Activated CD4-positive, alpha-beta memory T cell treated with anti-CD3 and anti-CD28 coated beads for 36 hours (primary cell): ENCODE measurements around the gene NSF. TPM values are rescaled to one million over a fixed set of nuclear protein-coding genes. Genes with fewer than 3 reads are reported as not detected.
"Not testable (repeated sequence)": the region's sequence is repeated elsewhere in the genome, so short reads cannot be mapped to it uniquely, and the experiment has no call there.

Source experiments
- CTCF ChIA-PET: fragments of 350-600 bp; sonication (Branson Sonifier 250); formaldehyde crosslinking; loops from one replicate; lab custom pipeline; 2021; ENCODE audit warnings: antibody characterized with exemption, inconsistent platforms; lab: Charles Lee
- POLR2A ChIA-PET: fragments of 350-600 bp; sonication (Branson Sonifier 250); formaldehyde crosslinking; loops from one replicate; lab custom pipeline; 2021; ENCODE audit warnings: antibody characterized with exemption; lab: Charles Lee
- DNase-seq: peaks from one replicate; pipeline ENCODE4 v3.0.0-alpha.2; 2020
- H3K27ac Mint-ChIP-seq: one replicate; pipeline ENCODE4 v1.8.0; 2021; ENCODE audit warnings: mixed read lengths
- H3K27me3 Mint-ChIP-seq: one replicate; pipeline ENCODE4 v1.8.0; 2021; ENCODE audit warnings: mixed read lengths
- H3K36me3 Mint-ChIP-seq: one replicate; pipeline ENCODE4 v1.8.0; 2021; ENCODE audit warnings: mixed read lengths
- H3K4me1 Mint-ChIP-seq: one replicate; pipeline ENCODE4 v1.8.0; 2021; ENCODE audit warnings: low read depth, mixed read lengths
- H3K4me3 Mint-ChIP-seq: one replicate; pipeline ENCODE4 v1.8.0; 2021; ENCODE audit warnings: mild to moderate bottlenecking, mixed read lengths
- H3K9me3 Mint-ChIP-seq: one replicate; pipeline ENCODE4 v1.8.0; 2021; ENCODE audit warnings: mixed read lengths
- intact Hi-C: fragments of 100-400 bp; cut with micrococcal nuclease; formaldehyde crosslinking; loops from one replicate; pipeline ENCODE4 v1.15.1; 2023
- total RNA-seq, 2 experiments: library from RNA; stranded (reverse); gene quantifications; one replicate each; pipeline ENCODE4 v1.2.3, GENCODE V29; 2021

The NSF gene
- total RNA-seq, 2 experiments from 2014 or later: 27.3 to 30.8 TPM

DNA sequence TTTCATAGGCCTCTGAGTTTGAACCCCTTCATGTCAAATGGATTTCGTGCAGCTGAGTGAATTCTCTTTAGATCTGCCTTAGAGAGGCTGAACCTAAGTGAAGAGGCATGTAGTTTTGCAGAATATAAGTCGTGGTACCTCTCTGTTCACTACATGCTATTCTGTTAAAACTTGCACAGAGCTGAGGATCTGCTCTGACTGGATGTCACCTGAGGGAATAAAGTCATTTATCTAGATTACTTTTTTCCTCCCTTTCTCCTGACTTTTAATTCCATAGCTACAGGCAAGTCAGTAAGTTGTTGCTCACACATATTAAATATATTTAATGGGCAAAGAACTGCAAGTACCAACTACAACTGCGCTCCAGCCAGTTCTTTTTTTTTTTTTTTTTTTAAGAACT is 163.3 kb downstream of the NSF start:
- CTCF ChIA-PET: no interaction called here
- POLR2A ChIA-PET: no interaction called here
- H3K4me3 Mint-ChIP-seq: no peak overlapping the region
- no peak for DNase-seq
- intact Hi-C loops: no loop called here
- H3K4me1 Mint-ChIP-seq: no peaks in the 10 kb centered on the region
- peaks cover 5% of the 10 kb centered on the region for H3K36me3 Mint-ChIP-seq
- no peaks in the 10 kb centered on the region for H3K27me3 Mint-ChIP-seq
- H3K9me3 Mint-ChIP-seq: no peaks in the 10 kb centered on the region
- H3K27ac Mint-ChIP-seq: no peak overlapping the region

DNA sequence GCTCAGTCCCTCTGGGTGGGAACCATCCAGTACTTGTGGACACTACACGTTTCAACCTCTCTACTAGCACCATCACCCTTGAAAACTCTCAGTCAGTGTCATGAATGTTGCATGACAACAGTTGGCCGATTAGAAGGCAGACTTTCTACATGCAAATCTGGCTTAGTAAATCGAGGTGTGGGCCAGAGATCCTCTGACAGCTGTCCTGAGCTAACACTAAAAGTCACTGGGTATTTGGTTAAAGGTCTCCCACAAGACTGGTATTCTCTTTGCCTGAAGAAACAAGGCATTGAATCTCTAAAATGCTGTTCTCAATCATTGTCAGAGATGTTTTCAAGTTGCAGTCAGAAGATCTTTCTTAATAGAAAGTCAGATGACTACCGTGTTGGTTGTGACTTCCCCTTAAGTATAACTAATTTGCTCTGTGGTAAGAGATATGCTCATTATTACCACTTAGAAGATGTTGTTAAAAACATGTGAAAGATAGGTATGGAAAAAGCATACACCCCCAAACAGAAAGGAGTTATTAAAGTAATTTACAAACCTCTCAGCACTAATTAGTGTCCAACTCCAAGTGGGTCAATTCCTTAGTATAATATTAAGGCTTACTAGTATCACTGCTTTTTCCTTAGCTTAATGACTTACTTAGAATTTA is 165.7 kb downstream of the NSF start:
- Mint-ChIP-seq H3K27ac (no peak overlapping the region), H3K4me3 (no peak overlapping the region), H3K4me1 (no peaks in the 10 kb centered on the region), H3K9me3 (no peaks in the 10 kb centered on the region), H3K27me3 (no peaks in the 10 kb centered on the region), H3K36me3 (peaks cover 6% of the 10 kb centered on the region)
- ChIA-PET POLR2A (no interaction called here), CTCF (no interaction called here)
- no peak for DNase-seq
- intact Hi-C loops: no loop called here

- no peaks in the 10 kb centered on the region for H3K27me3 Mint-ChIP-seq
- ChIA-PET POLR2A (no interaction called here), CTCF (no interaction called here)
- H3K4me1 Mint-ChIP-seq: no peaks in the 10 kb centered on the region
- no peak for DNase-seq
- H3K9me3 Mint-ChIP-seq: no peaks in the 10 kb centered on the region
- intact Hi-C loops: no loop called here
- H3K36me3 Mint-ChIP-seq: peaks cover 6% of the 10 kb centered on the region
- no peak overlapping the region for H3K4me3 Mint-ChIP-seq
- H3K27ac Mint-ChIP-seq: no peak overlapping the region
Measured at GRCh38 chr17:46756861-46757260, 166.4 kb downstream of the NSF start.

GRCh38 chr17:46757588-46757987 is 167.1 kb downstream of the NSF start:
- POLR2A ChIA-PET, H3K27me3 Mint-ChIP-seq, H3K4me3 Mint-ChIP-seq, intact Hi-C loops, DNase-seq, H3K4me1 Mint-ChIP-seq, H3K36me3 Mint-ChIP-seq, H3K27ac Mint-ChIP-seq, CTCF ChIA-PET, H3K9me3 Mint-ChIP-seq: not testable (repeated sequence)

GRCh38 chr17:46758614-46759013 is 168.1 kb downstream of the NSF start:
- no peaks in the 10 kb centered on the region for H3K4me1 Mint-ChIP-seq
- H3K9me3 Mint-ChIP-seq: no peaks in the 10 kb centered on the region
- H3K36me3 Mint-ChIP-seq: peaks cover 6% of the 10 kb centered on the region
- DNase-seq: no peak
- ChIA-PET POLR2A (no interaction called here), CTCF (no interaction called here)
- no peak overlapping the region for H3K4me3 Mint-ChIP-seq
- intact Hi-C loops: no loop called here
- H3K27me3 Mint-ChIP-seq: no peaks in the 10 kb centered on the region
- H3K27ac Mint-ChIP-seq: no peak overlapping the region

DNA sequence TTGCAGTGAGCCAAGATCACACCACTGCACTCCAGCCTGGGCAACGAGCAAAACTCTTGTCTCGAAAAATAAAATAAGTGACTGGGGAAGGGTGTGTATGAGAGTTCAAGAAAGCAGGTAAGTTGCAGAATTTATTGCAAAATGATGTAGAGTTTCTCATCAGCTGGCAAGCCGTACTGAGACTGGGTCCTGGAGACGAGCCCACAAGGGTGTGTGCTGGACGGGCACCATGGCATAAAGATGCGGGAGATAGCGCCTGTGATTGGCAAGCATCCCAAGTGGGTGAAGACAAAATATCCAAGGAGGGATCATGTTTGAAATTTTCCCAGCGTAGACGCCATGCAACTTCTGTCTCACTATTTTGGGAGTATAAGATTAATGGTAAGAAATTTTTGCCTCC is 168.7 kb downstream of the NSF start:
- CTCF ChIA-PET: no interaction called here
- Mint-ChIP-seq H3K4me1 (no peaks in the 10 kb centered on the region), H3K27me3 (no peaks in the 10 kb centered on the region), H3K27ac (no peak overlapping the region), H3K9me3 (no peaks in the 10 kb centered on the region), H3K4me3 (no peak overlapping the region), H3K36me3 (peaks cover 6% of the 10 kb centered on the region)
- POLR2A ChIA-PET: no interaction called here
- no peak for DNase-seq
- intact Hi-C loops: no loop called here

- Mint-ChIP-seq H3K27me3 (peaks cover 3% of the 10 kb centered on the region), H3K9me3 (no peaks in the 10 kb centered on the region), H3K36me3 (peaks cover 1% of the 10 kb centered on the region), H3K27ac (no peak overlapping the region), H3K4me3 (no peak overlapping the region), H3K4me1 (no peaks in the 10 kb centered on the region)
- intact Hi-C loops: no loop called here
- DNase-seq: no peak
- ChIA-PET POLR2A (interaction anchor here (0.6 kb wide), 1 partner anchor 37 kb away, joined by 3 read pairs; no protein-coding TSS in a partner anchor), CTCF (no interaction called here)
Measured at GRCh38 chr17:46763416-46763815, 172.9 kb downstream of the NSF start.

DNA sequence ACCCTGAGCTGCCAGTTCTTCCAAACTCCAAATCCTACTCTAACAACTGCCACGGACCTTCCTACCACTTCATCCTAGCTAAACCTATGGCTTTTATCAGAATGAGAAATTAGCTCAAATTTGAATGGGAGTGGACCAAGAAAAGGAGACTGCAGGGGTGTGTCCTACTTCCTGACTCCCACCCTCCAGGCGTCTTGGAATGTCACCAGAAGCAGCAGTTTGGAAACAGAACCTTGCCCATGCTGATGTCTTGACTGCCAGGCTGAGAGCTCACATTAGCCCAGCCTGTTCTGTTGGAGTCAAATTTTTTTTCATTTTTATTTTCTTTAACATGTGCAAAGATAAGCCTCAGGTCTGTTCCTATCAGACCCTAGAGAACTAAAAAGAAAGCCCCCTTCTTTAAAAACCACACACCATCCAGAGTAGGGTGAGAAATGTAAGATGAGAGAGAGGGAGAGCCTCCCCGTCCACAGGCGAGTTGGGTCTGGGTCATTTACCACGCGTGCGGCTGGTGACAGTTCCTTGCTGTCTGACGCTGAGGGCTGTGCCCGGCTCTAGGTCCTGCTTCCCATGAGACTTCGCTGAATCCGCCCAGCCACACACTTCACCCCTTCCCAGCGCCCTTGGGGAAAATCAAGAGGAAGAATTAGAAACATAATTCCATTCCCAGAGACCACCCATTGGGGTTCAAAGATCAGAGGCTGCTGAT is 173.7 kb downstream of the NSF start:
- Mint-ChIP-seq H3K27ac (no peak overlapping the region), H3K9me3 (no peaks in the 10 kb centered on the region), H3K4me1 (no peaks in the 10 kb centered on the region), H3K36me3 (peaks cover 1% of the 10 kb centered on the region), H3K4me3 (no peak overlapping the region), H3K27me3 (peaks cover 5% of the 10 kb centered on the region)
- ChIA-PET POLR2A (no interaction called here), CTCF (no interaction called here)
- intact Hi-C loops: no loop called here
- DNase-seq: no peak

GRCh38 chr17:46764709-46765401 is 174.4 kb downstream of the NSF start:
- ChIA-PET POLR2A (no interaction called here), CTCF (interaction anchor here (0.6 to 1.1 kb wide), 2 partner anchors 31 to 71 kb away, joined by 3 to 4 read pairs; no protein-coding TSS in a partner anchor)
- intact Hi-C loops: no loop called here
- Mint-ChIP-seq H3K9me3 (no peaks in the 10 kb centered on the region), H3K36me3 (no peaks in the 10 kb centered on the region), H3K27ac (no peak overlapping the region), H3K27me3 (peaks cover 9% of the 10 kb centered on the region), H3K4me3 (no peak overlapping the region), H3K4me1 (peaks cover under 1% of the 10 kb centered on the region)
- no peak for DNase-seq

DNA sequence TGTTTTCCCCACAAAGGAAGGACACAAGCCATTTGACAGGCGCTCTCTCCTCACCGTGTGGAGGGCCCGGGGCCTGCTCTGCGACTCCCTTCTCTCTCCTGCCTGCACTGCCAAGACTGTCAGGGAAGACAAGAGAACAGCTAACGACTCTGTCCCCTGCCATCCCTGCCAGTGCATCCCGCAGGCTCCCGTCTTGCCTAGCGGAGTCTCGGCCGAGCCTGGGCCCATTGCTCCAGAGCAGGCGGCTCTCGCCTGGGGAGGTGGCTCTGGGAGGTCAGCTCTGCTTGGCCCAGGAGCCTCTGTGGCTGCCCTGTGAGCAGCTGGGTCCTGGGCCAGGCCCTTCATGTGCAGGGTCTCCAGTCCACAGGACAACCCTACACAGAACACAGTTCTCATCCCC is 175.0 kb downstream of the NSF start:
- Mint-ChIP-seq H3K4me1 (peaks cover 6% of the 10 kb centered on the region), H3K9me3 (no peaks in the 10 kb centered on the region), H3K27ac (no peak overlapping the region), H3K36me3 (no peaks in the 10 kb centered on the region), H3K27me3 (peaks cover 14% of the 10 kb centered on the region), H3K4me3 (no peak overlapping the region)
- CTCF ChIA-PET: interaction anchor here (0.6 to 1.1 kb wide), 2 partner anchors 31 to 70 kb away, joined by 3 to 4 read pairs; no protein-coding TSS in a partner anchor
- POLR2A ChIA-PET: no interaction called here
- intact Hi-C loops: no loop called here
- no peak for DNase-seq

DNA sequence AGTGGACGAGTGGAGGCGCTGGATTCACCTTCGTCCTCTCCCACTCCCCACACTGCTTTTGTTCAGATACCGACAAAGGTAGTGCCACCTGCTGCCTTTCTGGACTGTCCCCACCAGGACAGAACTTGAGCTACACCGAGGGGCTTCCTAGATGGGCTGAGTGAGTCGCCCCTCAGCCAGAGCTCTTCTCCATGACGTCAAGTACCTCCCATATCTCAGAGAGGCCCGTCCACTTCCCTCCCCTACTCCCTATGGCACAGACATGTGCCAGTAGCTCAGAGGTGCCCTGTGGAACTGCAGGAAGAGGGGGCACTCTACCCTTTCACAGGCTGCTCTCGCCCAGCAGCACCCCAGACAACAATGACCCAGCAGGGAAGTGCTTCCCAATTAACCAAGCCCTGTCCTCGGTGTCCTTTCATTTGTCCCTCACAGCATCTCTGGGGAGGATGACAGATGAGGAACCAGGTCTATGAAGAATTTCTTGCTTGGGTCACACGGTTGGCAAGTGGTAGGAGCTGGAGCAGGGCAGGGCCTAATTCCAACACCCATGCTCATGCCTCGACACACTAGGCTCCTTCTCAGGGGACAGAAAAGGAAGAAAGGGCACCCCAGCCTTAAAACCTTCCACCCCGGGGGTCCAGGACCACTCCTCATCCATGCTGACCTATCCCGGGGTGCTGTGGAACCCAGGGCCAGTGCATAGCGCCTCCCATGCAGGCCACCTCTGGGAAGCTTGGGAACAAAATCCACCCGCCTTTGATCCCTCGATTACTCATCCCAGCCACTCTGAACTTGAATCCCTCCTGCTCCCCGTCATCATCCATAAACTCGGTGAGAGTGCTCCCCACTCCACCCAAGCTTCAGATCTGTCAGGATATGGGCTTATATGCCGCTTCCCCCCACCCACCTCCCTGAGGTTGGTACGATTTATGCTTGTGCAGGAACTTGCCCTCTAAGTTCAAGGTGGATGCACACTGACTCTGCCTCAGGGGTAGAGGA is 176.3 kb downstream of the NSF start:
- Mint-ChIP-seq H3K27me3 (peaks cover 18% of the 10 kb centered on the region), H3K4me1 (peaks cover 6% of the 10 kb centered on the region), H3K36me3 (no peaks in the 10 kb centered on the region), H3K4me3 (no peak overlapping the region), H3K27ac (no peak overlapping the region), H3K9me3 (no peaks in the 10 kb centered on the region)
- intact Hi-C loops: no loop called here
- CTCF ChIA-PET: interaction anchor here (0.7 to 1.4 kb wide), 3 partner anchors 20 to 955 kb away, joined by 3 to 4 read pairs (median 3); no protein-coding TSS in a partner anchor
- POLR2A ChIA-PET: no interaction called here
- DNase-seq: no peak
